Progenitor cell of endocrine pancreas (in vitro differentiated cells): ENCODE data around the gene GDI1. TPM values are rescaled to one million over a fixed set of nuclear protein-coding genes. Genes with fewer than 3 reads are reported as not detected.

Source experiments
- DNase-seq: peaks from one replicate; pipeline ENCODE4 v3.0.0; 2021; ENCODE audit warnings: low spot score; ENCODE audit not compliant: unreplicated experiment
- H3K27ac Mint-ChIP-seq: 2 replicates; pipeline ENCODE4 v1.8.0; 2021; ENCODE audit warnings: mild to moderate bottlenecking, moderate library complexity, mixed read lengths
- H3K27me3 Mint-ChIP-seq: 2 replicates; pipeline ENCODE4 v1.8.0; 2021; ENCODE audit warnings: mixed read lengths
- H3K36me3 Mint-ChIP-seq: 2 replicates; pipeline ENCODE4 v1.8.0; 2022; ENCODE audit warnings: mixed read lengths; ENCODE audit not compliant: insufficient read depth
- H3K4me1 Mint-ChIP-seq: 2 replicates; pipeline ENCODE4 v1.8.0; 2021; ENCODE audit warnings: low read depth, mixed read lengths
- H3K4me3 Mint-ChIP-seq: 2 replicates; pipeline ENCODE4 v1.8.0; 2021; ENCODE audit warnings: low read depth, mild to moderate bottlenecking, moderate library complexity, mixed read lengths
- H3K9me3 Mint-ChIP-seq: 2 replicates; pipeline ENCODE4 v1.8.0; 2021; ENCODE audit warnings: low read depth, mixed read lengths
- total RNA-seq: library from RNA; stranded (reverse); gene quantifications from 2 replicates; pipeline ENCODE4 v1.2.1, GENCODE V29; 2021
- TF ChIP-seq, protein P1 (sequence below): fragments of 200-600 bp; sonication (generic); IDR thresholded peaks from one replicate; pipeline ENCODE4 v1.5.0; 2021; ENCODE audit warnings: antibody characterized with exemption, mild to moderate bottlenecking; ENCODE audit not compliant: unreplicated experiment

Gene GDI1
- total RNA-seq, 1 donor from 2014 or later: 151 TPM

- H3K4me1 Mint-ChIP-seq: no peaks in the 10 kb centered on the region
These were observed 41.0 kb downstream of the GDI1 start for GRCh38 chrX:154477891-154478477.

DNA sequence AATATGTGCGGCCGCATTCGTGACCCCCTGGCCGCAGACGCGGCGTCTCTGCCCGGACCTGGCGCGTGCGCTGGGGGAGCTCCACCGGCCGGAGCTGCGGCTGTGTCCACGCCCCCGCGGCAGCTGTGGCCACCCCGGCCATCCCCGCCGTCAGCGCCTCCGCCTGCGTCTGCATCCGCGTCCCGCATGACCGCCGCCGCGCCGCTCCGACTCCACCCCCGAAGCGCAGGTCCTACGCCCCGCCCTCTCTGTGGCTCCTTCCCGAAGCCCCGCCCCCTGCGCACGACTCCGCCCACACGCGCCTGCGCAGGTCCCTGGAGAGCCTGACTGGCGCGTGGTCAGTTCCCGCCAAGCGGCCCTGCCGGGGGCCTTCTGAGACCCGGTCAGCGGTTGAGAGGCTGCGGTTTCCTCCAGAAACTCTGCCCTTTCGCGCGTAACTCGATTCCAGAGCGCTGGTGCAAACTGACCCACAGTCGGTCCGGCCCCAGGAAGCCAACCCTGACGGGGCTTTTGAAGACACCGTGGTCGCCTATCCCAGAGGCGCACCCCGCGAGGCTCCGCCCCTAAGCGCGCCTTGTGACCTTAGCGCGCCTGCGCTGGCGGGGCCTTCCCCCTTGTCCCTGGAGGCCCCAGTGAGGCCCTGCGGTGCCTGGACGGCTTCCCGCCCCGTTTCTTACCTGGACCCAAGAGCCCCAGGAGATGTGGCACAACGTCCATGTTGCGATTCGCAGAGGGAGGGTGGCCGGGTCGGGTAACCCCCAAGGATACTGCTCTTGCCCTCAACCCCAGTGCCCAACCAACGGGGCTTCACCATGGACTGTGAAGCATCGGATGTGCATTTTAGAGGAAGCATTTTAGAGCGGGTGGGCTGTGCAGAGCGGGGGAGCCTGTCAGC is 42.0 kb downstream of the GDI1 start, which contains the start of gene LAGE3:
LAGE3 (minus strand) TSS at position 554 of the 895 bp plus-strand sequence; CDS start at position 188, 366 bp downstream.
- peaks cover 3% of the 10 kb centered on the region for H3K9me3 Mint-ChIP-seq
- H3K27me3 Mint-ChIP-seq: no peaks in the 10 kb centered on the region
- no peaks in the 10 kb centered on the region for H3K4me1 Mint-ChIP-seq
- H3K4me3 Mint-ChIP-seq: peak within 1 kb of the TSS; percentile 75
- TF ChIP-seq, protein P1, sequence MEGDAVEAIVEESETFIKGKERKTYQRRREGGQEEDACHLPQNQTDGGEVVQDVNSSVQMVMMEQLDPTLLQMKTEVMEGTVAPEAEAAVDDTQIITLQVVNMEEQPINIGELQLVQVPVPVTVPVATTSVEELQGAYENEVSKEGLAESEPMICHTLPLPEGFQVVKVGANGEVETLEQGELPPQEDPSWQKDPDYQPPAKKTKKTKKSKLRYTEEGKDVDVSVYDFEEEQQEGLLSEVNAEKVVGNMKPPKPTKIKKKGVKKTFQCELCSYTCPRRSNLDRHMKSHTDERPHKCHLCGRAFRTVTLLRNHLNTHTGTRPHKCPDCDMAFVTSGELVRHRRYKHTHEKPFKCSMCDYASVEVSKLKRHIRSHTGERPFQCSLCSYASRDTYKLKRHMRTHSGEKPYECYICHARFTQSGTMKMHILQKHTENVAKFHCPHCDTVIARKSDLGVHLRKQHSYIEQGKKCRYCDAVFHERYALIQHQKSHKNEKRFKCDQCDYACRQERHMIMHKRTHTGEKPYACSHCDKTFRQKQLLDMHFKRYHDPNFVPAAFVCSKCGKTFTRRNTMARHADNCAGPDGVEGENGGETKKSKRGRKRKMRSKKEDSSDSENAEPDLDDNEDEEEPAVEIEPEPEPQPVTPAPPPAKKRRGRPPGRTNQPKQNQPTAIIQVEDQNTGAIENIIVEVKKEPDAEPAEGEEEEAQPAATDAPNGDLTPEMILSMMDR: no peak
- peak within 1 kb of the TSS; percentile 20 for H3K27ac Mint-ChIP-seq
- peaks cover 4% of the 10 kb centered on the region for H3K36me3 Mint-ChIP-seq
- peak; percentile 92 for DNase-seq

More at GRCh38 chrX:154477891-154478477, 41.0 kb downstream of the GDI1 start:
- TF ChIP-seq, protein P1: no peak
- Mint-ChIP-seq H3K27me3 (no peaks in the 10 kb centered on the region), H3K36me3 (peaks cover 2% of the 10 kb centered on the region), H3K27ac (no peak overlapping the region), H3K9me3 (no peaks in the 10 kb centered on the region), H3K4me3 (peak overlapping the region; percentile 75)
- DNase-seq: no peak

GRCh38 chrX:154481195-154481594 is 44.2 kb downstream of the GDI1 start:
- TF ChIP-seq, protein P1: no peak
- H3K9me3 Mint-ChIP-seq: peaks cover 3% of the 10 kb centered on the region

DNA sequence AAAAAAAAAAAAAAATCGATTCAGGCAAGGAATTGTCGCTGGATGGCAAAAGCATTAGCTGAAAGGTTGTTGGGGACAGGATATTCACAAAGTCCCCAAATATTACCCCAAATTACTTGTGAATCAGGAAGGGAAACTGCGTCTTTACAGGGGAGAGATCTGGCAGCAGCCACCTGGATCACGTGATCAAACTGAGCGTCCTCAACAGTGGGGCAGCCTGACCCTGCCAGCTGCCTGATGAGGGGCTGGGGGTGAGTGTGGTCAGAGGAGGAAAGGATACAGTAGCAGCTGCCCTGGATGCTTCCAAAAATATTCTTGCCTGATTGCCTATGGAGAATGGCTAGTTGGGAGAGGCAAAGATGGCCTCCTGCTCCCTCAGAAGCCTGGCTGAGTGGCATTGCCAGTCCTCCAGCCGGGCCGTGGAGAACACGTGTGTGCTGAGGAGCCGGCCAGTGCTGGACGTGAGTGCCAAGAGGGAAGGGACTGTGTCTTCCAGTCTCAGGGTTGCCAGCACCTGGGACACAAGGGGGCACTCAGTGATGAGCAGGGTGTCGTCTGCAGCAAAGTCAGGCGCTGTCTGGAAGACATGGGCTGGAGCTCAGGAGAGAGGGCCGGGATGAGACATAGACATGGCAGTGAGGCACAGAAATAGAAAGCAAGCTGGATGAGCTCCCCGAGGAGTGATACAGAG is 45.1 kb downstream of the GDI1 start:
- peaks cover 3% of the 10 kb centered on the region for H3K9me3 Mint-ChIP-seq
- no peaks in the 10 kb centered on the region for H3K4me1 Mint-ChIP-seq

More at GRCh38 chrX:154481195-154481594, 44.2 kb downstream of the GDI1 start:
- H3K4me1 Mint-ChIP-seq: no peaks in the 10 kb centered on the region
- no peaks in the 10 kb centered on the region for H3K27me3 Mint-ChIP-seq
- H3K4me3 Mint-ChIP-seq: no peak overlapping the region
- DNase-seq: no peak
- no peak overlapping the region for H3K27ac Mint-ChIP-seq
- H3K36me3 Mint-ChIP-seq: peaks cover 1% of the 10 kb centered on the region

More for the DNA sequence above, 45.1 kb downstream of the GDI1 start:
- TF ChIP-seq, protein P1: no peak
- Mint-ChIP-seq H3K27me3 (no peaks in the 10 kb centered on the region), H3K4me3 (peak overlapping the region; percentile 3), H3K36me3 (peaks cover 1% of the 10 kb centered on the region), H3K27ac (peak overlapping the region; percentile 8)
- DNase-seq: no peak
